Activated T-cell treated with anti-CD3 and anti-CD28 coated beads for 4 hours (primary cell): Measurements from ENCODE around the gene TMED4.

Experiments
- DNase-seq: peaks from one replicate; pipeline ENCODE4 v3.0.0-alpha.2; 2020

The TMED4 gene

GRCh38 chr7:44581879-44582603, at the start of gene TMED4:
TSS of gene TMED4 (minus strand) at chr7:44582231. CDS start at chr7:44582206, 25 bp downstream.
- peak; percentile 100 for DNase-seq

- no peak for DNase-seq
These were observed 49.6 kb upstream of the TMED4 start for GRCh38 chr7:44631458-44632115.

DNA sequence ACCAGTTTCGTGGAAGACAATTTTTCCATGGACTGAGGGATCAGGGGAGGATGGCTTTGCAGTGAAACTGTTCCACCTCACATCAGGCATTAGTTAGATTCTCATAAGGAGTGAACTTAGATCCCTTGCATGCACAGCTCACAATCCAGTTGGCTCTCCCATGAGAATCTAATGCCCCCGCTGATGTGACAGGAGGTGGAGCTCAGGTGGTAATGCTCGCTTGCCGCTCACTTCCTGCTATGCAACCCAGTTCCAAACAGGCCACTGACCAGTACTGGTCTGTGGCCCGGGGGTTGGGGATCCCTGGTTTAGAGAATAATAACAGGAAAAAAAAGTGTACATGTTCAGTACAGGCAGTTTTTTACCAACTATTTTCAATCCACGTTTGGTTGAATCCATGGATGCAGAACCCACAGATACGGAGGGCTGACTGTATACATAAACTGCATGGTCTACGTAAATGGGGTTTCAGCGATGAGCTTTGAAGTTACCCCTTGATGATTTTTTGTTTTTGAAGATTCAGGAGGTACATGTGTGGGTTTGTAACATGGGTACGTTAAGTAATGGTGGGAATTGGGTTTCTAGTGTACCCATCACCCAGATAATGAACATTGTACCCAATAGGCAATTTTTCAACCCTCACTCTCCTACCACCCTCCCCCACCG, 48.9 kb upstream of the TMED4 start:
- DNase-seq = no peak

- DNase-seq = no peak
These were observed 47.9 kb upstream of the TMED4 start for GRCh38 chr7:44629829-44630522.

DNA sequence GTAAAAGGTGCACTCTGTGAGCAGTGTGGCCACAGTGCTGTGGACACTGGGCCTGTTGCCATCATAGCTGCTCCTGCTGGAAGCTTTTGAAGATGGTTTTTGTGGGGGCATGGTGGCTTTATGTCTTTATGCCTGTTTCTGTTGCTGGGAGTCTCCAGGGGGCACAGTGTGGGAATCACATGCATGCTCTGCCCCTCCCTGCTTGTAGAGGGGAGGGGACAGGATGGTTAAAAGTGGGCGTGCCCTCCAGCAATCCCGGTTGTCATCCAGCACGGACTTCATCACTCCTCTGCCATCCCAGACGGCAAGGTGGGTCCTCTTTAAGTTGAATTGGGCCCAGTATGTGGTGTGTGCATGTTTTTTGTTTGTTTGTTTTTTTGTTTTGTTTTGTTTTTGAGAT, 44.6 kb upstream of the TMED4 start:
- no peak for DNase-seq

GRCh38 chr7:44625526-44626471, 43.8 kb upstream of the TMED4 start:
- DNase-seq = no peak

DNA sequence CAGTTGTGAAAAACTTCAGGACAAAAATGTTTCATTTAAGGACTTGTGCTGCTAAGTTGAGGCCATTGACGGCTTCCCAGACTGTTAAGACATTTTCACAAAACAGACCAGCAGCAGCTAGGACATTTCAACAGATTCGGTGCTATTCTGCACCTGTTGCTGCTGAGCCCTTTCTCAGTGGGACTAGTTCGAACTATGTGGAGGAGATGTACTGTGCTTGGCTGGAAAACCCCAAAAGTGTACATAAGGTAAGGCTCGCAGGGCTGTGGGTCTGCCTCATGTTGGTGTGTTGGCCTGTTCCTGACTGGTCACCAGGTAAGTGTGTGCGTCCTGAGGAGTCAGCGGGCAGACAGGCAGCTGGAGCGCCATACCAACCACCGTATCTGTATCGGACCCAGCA, 42.3 kb upstream of the TMED4 start:
- DNase-seq = no peak

- DNase-seq = no peak
These were observed 40.5 kb upstream of the TMED4 start for GRCh38 chr7:44622342-44623151.

DNA sequence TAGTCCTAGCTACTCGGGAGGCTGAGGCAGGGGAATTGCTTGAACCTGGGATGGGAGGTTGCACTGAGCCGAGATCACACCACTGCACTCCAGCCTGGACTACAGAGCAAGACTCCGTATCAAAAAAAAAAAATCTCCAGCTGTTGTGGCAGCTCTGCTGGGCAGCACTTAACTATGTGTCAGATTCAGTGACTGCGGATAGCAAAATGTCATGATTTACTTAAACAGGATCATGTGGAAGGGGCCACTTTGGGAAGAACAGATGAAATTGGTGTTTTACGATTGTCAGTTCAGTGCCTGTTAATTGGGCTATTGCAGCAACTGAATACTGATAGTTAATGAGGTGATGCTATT, 39.7 kb upstream of the TMED4 start:
- no peak for DNase-seq

- DNase-seq = no peak
These were observed 39.2 kb upstream of the TMED4 start for GRCh38 chr7:44621034-44621749.

- no peak for DNase-seq
These were observed 36.7 kb upstream of the TMED4 start for GRCh38 chr7:44618753-44619152.

GRCh38 chr7:44618045-44618444, 36.0 kb upstream of the TMED4 start:
- no peak for DNase-seq

DNA sequence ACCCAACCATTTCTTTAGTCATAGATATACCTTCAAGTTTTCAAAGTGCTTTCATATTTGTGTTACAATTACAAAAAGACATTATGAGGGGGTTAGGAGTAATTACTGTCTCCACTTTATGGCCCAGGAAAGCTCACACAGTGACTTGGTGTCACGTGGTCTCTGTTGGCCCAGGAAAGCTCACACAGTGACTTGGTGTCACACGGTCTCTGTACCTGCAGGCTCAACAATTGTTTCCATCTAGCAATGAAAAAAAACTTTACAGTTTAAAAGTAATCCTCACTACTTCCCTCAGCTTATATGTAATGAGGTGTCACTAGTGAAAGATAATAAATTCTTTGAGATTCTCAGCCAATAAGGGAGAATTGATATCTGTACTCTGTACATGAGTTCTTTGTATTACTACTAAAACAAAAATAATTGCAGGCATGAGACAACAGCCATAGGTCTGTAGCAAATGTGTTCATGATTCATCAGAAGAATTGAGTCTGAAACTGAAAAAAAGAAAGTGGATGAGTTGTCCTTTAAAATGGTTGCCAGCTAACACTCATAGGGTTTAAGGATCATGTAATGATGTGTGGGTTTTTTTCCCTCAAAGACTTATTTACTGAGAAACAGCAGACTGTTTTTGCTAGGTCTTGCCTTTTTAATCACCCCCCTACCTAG, 35.3 kb upstream of the TMED4 start:
- DNase-seq = no peak

- no peak for DNase-seq
These were observed 34.5 kb upstream of the TMED4 start for GRCh38 chr7:44616545-44616944.

DNA sequence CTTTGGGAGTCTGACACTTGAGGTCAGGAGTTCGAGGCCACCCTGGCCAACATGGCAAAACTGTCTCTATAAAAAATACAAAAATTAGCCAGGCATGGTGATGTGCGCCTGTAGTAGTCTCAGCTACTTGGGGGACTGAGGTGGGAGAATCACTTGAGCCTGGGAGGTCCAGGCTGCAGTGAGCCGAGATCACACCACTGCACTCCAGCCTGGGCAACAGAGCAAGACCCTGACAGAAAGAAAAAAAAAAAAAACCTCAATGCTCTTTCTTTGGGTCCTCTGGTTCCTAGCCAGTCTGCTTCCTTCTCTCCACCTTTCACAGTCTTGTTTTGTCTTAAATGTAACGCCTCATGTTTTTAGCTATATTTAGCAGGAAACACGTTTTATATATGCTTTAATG, 33.8 kb upstream of the TMED4 start:
- no peak for DNase-seq

DNA sequence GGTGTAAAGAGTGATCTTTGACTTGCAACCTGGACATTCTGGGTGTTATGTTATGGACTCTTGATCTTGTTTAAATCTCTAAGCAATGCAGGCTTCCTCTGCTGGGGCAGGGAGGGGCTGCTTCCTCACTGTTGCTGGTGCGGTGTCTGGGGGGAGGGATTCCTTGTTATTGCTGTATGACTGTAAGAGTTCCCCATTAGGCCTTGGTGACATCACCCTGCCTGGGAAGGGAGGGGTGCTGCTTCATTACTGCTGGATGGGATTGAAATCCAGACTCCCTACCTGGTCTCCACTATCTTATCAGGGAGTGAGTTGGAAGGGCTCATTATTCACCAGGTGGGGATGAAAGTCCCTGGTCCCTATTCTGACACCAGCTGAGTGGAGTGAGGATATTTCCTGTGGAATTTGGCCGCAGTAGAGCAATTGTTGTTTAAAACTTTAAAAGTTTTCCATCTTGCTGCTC, 33.1 kb upstream of the TMED4 start:
- no peak for DNase-seq

DNA sequence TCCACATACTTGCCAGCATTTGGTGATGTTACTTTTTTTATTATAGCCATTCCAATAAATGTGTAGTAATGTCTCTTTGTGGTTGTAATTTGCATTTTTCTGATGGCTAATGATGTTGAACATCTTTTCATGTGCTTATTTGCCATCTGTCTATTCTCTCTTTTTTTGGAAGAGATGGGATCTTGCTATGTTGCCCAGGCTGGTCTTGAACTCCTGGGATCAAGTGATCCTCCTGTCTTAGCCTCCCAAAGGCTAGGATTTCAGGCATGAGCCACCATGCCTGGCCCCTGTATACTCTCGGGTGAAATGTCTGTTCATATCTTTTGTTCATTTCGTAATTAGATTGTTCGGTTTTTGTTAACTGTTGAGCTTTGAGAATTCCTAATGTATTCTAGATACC, 27.8 kb upstream of the TMED4 start:
- DNase-seq = no peak

DNA sequence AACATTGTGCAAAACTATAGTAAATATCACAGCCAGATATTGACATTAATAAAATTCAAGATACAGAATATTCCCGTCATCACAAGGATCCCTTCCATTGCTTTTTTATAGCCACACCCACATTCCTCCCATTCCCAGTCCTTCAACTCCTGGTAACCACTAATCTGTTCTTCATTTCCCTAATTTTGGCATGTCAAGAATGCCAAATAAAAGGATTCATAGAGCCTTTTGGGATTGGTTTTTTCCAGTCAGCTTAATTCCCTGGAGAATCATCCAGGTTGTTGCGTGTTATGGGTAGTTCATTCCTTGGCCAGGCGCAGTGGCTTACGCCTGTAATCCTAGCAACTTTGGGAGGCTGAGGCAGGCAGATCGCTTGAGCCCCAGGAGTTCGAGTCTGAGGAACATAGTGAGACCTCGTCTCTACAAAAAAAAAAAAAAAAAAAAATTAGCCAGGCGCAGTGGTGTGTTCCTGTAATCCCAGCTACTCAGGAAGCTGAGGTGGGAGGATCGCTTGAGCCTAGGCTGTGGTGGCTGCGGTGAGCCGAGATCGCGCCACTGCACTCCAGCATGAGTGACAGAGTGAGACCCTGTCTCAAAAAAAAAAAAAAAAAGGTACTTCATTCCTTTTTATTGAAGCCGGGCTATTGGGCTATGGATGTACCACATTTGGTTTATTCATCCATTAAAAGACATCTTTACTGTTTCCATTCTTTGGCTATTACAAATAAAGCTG, 27.1 kb upstream of the TMED4 start:
- DNase-seq = no peak
